NCI-H187 (cell line): Measurements from ENCODE around the gene ATP13A1.

Source experiments
- DNase-seq, 2 experiments: peaks; one replicate each; lab custom pipeline; 2025; lab: John Stamatoyannopoulos, UW

The ATP13A1 gene

GRCh38 chr19:19643158-19644053, 20.1 kb downstream of the ATP13A1 start, which contains the start of gene GMIP:
TSS of gene GMIP (minus strand) at chr19:19643657. CDS start at chr19:19643529, 128 bp downstream.
- peak in 1 of 2 experiments; percentile 11 for DNase-seq

- DNase-seq = no peak
Observed at GRCh38 chr19:19642506-19643157, 20.8 kb downstream of the ATP13A1 start.

- DNase-seq = no peak
Observed at GRCh38 chr19:19637523-19638251, 25.8 kb downstream of the ATP13A1 start.

- DNase-seq = no peak
Observed at GRCh38 chr19:19637186-19637522, 26.3 kb downstream of the ATP13A1 start.

GRCh38 chr19:19636573-19637185, 26.8 kb downstream of the ATP13A1 start:
- DNase-seq = no peak

GRCh38 chr19:19635313-19635702, 28.2 kb downstream of the ATP13A1 start:
- no peak for DNase-seq

- DNase-seq = no peak
Observed at GRCh38 chr19:19634516-19635312, 28.8 kb downstream of the ATP13A1 start.

GRCh38 chr19:19633711-19634515, 29.6 kb downstream of the ATP13A1 start:
- DNase-seq = no peak

- DNase-seq = no peak
Observed at GRCh38 chr19:19632661-19633060, 30.8 kb downstream of the ATP13A1 start.

- no peak for DNase-seq
Observed at GRCh38 chr19:19631346-19631745, 32.1 kb downstream of the ATP13A1 start.

- no peak for DNase-seq
Observed at GRCh38 chr19:19630426-19630825, 33.0 kb downstream of the ATP13A1 start.

- no peak for DNase-seq
Observed at GRCh38 chr19:19630062-19630414, 33.4 kb downstream of the ATP13A1 start.

- DNase-seq = no peak
Observed at GRCh38 chr19:19628501-19629134, 34.9 kb downstream of the ATP13A1 start.

- DNase-seq = no peak
Observed at GRCh38 chr19:19627621-19628500, 35.6 kb downstream of the ATP13A1 start, which contains the start of gene LPAR2. TSS of gene LPAR2 (minus strand) at chr19:19628220. CDS start at chr19:19627275, 945 bp downstream.

GRCh38 chr19:19626516-19627472, 36.7 kb downstream of the ATP13A1 start:
- DNase-seq = no peak

- DNase-seq = no peak
Observed at GRCh38 chr19:19624032-19624570, 39.4 kb downstream of the ATP13A1 start.

- no peak for DNase-seq
Observed at GRCh38 chr19:19623383-19623782, 40.1 kb downstream of the ATP13A1 start.

- DNase-seq = no peak
Observed at GRCh38 chr19:19619849-19620210, 43.6 kb downstream of the ATP13A1 start.
